Measurements from ENCODE around the gene COMT.

DNA sequence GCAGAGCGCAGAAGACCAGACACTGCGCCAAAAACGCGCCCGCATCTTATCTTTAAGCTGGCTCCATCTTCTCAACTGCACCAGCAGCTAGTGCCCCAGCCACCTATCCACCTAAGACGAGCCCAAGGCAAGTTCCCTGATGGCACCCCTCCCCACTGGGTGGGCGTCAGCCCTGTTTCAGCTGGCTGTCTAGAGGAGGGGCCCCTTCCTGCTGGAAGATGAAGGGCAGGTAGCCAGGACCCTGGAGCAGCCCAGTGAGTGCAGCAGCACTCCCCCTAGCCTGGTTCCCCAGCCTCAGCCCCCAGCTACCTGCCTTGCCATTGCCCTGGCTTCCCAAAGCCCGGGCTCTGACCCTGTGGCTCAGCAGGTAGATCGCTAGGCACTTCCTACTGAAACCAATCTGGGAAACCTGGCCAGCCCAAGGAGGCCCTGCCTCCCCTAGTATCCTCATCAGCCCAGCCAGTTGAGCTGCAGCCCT is 46.8 kb downstream of the COMT start:
- TF ChIP-seq FOXK2 (IDR thresholded peaks at IDR 0.05) (no peak), L3MBTL2 (conservative IDR thresholded peaks at IDR 0.05) (no peak), LEF1 (IDR thresholded peaks at IDR 0.05; ENCODE audit: borderline replicate concordance) (no peak), SUZ12 (IDR thresholded peaks at IDR 0.05) (no peak), SP1 (IDR thresholded peaks at IDR 0.05) (no peak), TARDBP (IDR thresholded peaks at IDR 0.05) (no peak), ARNT (IDR thresholded peaks at IDR 0.05) (no peak), FOXM1 (IDR thresholded peaks at IDR 0.05; ENCODE audit: borderline replicate concordance) (no peak)
- TF ChIP-seq, protein P1, sequence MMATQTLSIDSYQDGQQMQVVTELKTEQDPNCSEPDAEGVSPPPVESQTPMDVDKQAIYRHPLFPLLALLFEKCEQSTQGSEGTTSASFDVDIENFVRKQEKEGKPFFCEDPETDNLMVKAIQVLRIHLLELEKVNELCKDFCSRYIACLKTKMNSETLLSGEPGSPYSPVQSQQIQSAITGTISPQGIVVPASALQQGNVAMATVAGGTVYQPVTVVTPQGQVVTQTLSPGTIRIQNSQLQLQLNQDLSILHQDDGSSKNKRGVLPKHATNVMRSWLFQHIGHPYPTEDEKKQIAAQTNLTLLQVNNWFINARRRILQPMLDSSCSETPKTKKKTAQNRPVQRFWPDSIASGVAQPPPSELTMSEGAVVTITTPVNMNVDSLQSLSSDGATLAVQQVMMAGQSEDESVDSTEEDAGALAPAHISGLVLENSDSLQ (IDR thresholded peaks at IDR 0.05): no peak

All from HEK293T (cell line).